Measurements from ENCODE around the gene ADIPOR2.
"Not testable (repeated sequence)": the region's sequence is repeated elsewhere in the genome, so short reads cannot be mapped to it uniquely, and the experiment has no call there.

The ADIPOR2 gene

GRCh38 chr12:1732914-1733313 is 42.0 kb downstream of the ADIPOR2 start:
- DNase-seq (ENCODE audit: low read depth): no peak

- not testable (repeated sequence) for DNase-seq (ENCODE audit: low read depth)
These were observed 42.8 kb downstream of the ADIPOR2 start for GRCh38 chr12:1733712-1734111.

- no peak for DNase-seq (ENCODE audit: low read depth)
These were observed 46.9 kb downstream of the ADIPOR2 start for GRCh38 chr12:1737652-1738286.

- no peak for DNase-seq (ENCODE audit: low read depth)
These were observed 47.6 kb downstream of the ADIPOR2 start for GRCh38 chr12:1738446-1738845.

- DNase-seq (ENCODE audit: low read depth): no peak
These were observed 48.5 kb downstream of the ADIPOR2 start for GRCh38 chr12:1739368-1739767.

- DNase-seq (ENCODE audit: low read depth): no peak
These were observed 49.5 kb downstream of the ADIPOR2 start for GRCh38 chr12:1740161-1740948.

GRCh38 chr12:1741154-1741949 is 50.5 kb downstream of the ADIPOR2 start:
- peak; percentile 47 for DNase-seq (ENCODE audit: low read depth)

- DNase-seq (ENCODE audit: low read depth): peak; percentile 56
These were observed 54.1 kb downstream of the ADIPOR2 start for GRCh38 chr12:1744932-1745331.

- no peak for DNase-seq (ENCODE audit: low read depth)
These were observed 56.7 kb downstream of the ADIPOR2 start for GRCh38 chr12:1747609-1748008.

GRCh38 chr12:1749019-1749418 is 58.1 kb downstream of the ADIPOR2 start:
- no peak for DNase-seq (ENCODE audit: low read depth)

- DNase-seq (ENCODE audit: low read depth): no peak
These were observed 59.4 kb downstream of the ADIPOR2 start for GRCh38 chr12:1750300-1750699.

GRCh38 chr12:1758376-1758775 is 67.5 kb downstream of the ADIPOR2 start:
- DNase-seq (ENCODE audit: low read depth): no peak

GRCh38 chr12:1758887-1759286 is 68.0 kb downstream of the ADIPOR2 start:
- peak; percentile 40 for DNase-seq (ENCODE audit: low read depth)

GRCh38 chr12:1760566-1761382 is 69.9 kb downstream of the ADIPOR2 start:
- DNase-seq (ENCODE audit: low read depth): peak; percentile 78

GRCh38 chr12:1761857-1762256 is 71.0 kb downstream of the ADIPOR2 start:
- DNase-seq (ENCODE audit: low read depth): no peak

- no peak for DNase-seq (ENCODE audit: low read depth)
These were observed 72.3 kb downstream of the ADIPOR2 start for GRCh38 chr12:1763153-1763552.

- DNase-seq (ENCODE audit: low read depth): no peak
These were observed 75.2 kb downstream of the ADIPOR2 start for GRCh38 chr12:1766110-1766509.

GRCh38 chr12:1767407-1768090 is 76.7 kb downstream of the ADIPOR2 start:
- DNase-seq (ENCODE audit: low read depth): no peak

- no peak for DNase-seq (ENCODE audit: low read depth)
These were observed 77.7 kb downstream of the ADIPOR2 start for GRCh38 chr12:1768615-1769014.

GRCh38 chr12:1769809-1770494 is 79.1 kb downstream of the ADIPOR2 start:
- no peak for DNase-seq (ENCODE audit: low read depth)
